Heart left ventricle (tissue), 13 donors: ENCODE results near the gene GNL1.

ENCODE experiments used
- POLR2A ChIP-seq, 2 donors: fragments of 450-650 bp; IDR thresholded peaks; one replicate each; pipeline ENCODE4 v1.6.1; 2017; ENCODE audit warnings: antibody characterized with exemption in 2 of 2, mild to moderate bottlenecking in 2 of 2, moderate library complexity in 2 of 2
- TF ChIP-seq, protein P1 (sequence below), 12 donors: fragments of 200-600 bp; sonication (generic) in 4 of 12; IDR thresholded peaks; one replicate each; pipeline versions ENCODE4 v1.5.0 to v1.8.0; 2018 to 2022; ENCODE audit warnings: antibody characterized with exemption in 12 of 12, mild to moderate bottlenecking in 5 of 12
- donor health status: ischemic (EF 13 %, LVEDD 7.1; RV severe dilation, severe dysfunction).
- donor health status: DM: no; HTN: yes; CAD: no.
- donor health status: DM: no; HTN: no; CAD: no.
- donor health status: ischemic (EF 25% LVEDD 6.9; RV normal size, moderate dysfunction).
- donor health status: ischemic (EF 25% LVEDD 5.7; RV mildly dilated, moderate dysfunction).
- donor health status: ischemic (EF 35%, LVEDD 5.7; RV mildly dilated, moderate dysfunction).
- donor health status: nonischemic (EF 11% LVEDD 7.7; RV severe dilation, severe dysfunction).
- donor health status: DM: yes; HTN: yes; CAD: no.
- donor health status: PGD.
- donor health status: ischemic (EF 29% LVEDD 5.4; RV normal size, mild dysfunction).
- donor health status: nonischemic (EF 23%, LVEDD 6.1; RV moderate dilation, normal function).

- TF ChIP-seq, protein P1, sequence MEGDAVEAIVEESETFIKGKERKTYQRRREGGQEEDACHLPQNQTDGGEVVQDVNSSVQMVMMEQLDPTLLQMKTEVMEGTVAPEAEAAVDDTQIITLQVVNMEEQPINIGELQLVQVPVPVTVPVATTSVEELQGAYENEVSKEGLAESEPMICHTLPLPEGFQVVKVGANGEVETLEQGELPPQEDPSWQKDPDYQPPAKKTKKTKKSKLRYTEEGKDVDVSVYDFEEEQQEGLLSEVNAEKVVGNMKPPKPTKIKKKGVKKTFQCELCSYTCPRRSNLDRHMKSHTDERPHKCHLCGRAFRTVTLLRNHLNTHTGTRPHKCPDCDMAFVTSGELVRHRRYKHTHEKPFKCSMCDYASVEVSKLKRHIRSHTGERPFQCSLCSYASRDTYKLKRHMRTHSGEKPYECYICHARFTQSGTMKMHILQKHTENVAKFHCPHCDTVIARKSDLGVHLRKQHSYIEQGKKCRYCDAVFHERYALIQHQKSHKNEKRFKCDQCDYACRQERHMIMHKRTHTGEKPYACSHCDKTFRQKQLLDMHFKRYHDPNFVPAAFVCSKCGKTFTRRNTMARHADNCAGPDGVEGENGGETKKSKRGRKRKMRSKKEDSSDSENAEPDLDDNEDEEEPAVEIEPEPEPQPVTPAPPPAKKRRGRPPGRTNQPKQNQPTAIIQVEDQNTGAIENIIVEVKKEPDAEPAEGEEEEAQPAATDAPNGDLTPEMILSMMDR (IDR thresholded peaks at IDR 0.05): no peak
- TF ChIP-seq POLR2A (IDR thresholded peaks at IDR 0.05): no peak
These were observed 15.9 kb upstream of the GNL1 start for GRCh38 chr6:30572148-30572547.
